K562 (cell line): ENCODE results near the gene ACTL10. TPM values are rescaled to one million over a fixed set of nuclear protein-coding genes. Genes with fewer than 3 reads are reported as not detected.

Source experiments
- ATAC-seq: fragments of 200-7000 bp; cut with Tn5 transposase; 3 replicates; pipeline ENCODE4 v1.9.1; 2020; ENCODE audit warnings: moderate library complexity
- BruUV-seq: library from RNA; stranded (reverse); fragments of 400-500 nt; replicated peaks from 2 replicates; lab custom pipeline; 2021; lab: Mats Ljungman, UMichigan
- CTCF ChIA-PET: fragments of 300-600 bp; formaldehyde crosslinking; extraction: SDS; loops from one replicate; lab custom pipeline; 2021; ENCODE audit warnings: low intra/inter-chr PET ratio; lab: Yijun Ruan, JAX
- POLR2A ChIA-PET: fragments of 300-600, 350-650 bp; sonication (Branson Sonifier 250); formaldehyde crosslinking; extraction: SDS; loops from one replicate; lab custom pipeline; 2021; ENCODE audit warnings: antibody characterized with exemption, inconsistent platforms; lab: Yijun Ruan, JAX
- DNase-seq, 4 experiments: peaks; one replicate each; pipeline versions ENCODE4 v3.0.0 to v3.0.0-alpha.2; 2011 to 2018; ENCODE audit warnings: low spot score in 3 of 4, mixed read lengths in 3 of 4; ENCODE audit errors: extremely low read depth in 1 of 4
- FAIRE-seq: peaks from 2 replicates; lab custom pipeline; 2011; peaks lifted over from hg19 to GRCh38; lab: Jason Lieb, UNC
- H2AFZ ChIP-seq: 2 replicates; pipeline ENCODE4 v1.6.0; 2011; ENCODE audit warnings: low read depth, low read length, control low read depth, inconsistent platforms
- H3K27ac ChIP-seq: fragments of 200-600 bp; 3 replicates; pipeline ENCODE4 v1.8.0; 2011; ENCODE audit warnings: low read depth, mild to moderate bottlenecking, control low read depth, inconsistent platforms, low read length, moderate library complexity, mixed read lengths; ENCODE audit errors: extremely low read depth
- H3K27me3 ChIP-seq, 2 experiments: fragments of 300-600 bp in 1 of 2; 2 replicates in 1 of 2; 3 replicates in 1 of 2; pipeline versions ENCODE4 v1.6.0 to v1.8.0; 2011; ENCODE audit warnings: inconsistent platforms in 2 of 2, low read length in 2 of 2, mild to moderate bottlenecking in 1 of 2, mixed read lengths in 1 of 2, moderate library complexity in 1 of 2; ENCODE audit not compliant: control insufficient read depth in 2 of 2, insufficient read depth in 2 of 2
- H3K36me3 ChIP-seq: fragments of 300-600 bp; 3 replicates; pipeline ENCODE4 v1.8.0; 2011; ENCODE audit warnings: mild to moderate bottlenecking, low read length, inconsistent platforms; ENCODE audit not compliant: control insufficient read depth, insufficient read depth
- H3K4me1 ChIP-seq, 2 experiments: fragments of 200-600 bp in 1 of 2; replicated peaks in 1 of 2; 2 replicates in 1 of 2; 3 replicates in 1 of 2; pipeline versions ENCODE4 v1.5.1 to v1.8.0; 2011; ENCODE audit warnings: inconsistent platforms in 2 of 2, low read length in 2 of 2, mild to moderate bottlenecking in 1 of 2, mixed read lengths in 1 of 2, moderate library complexity in 1 of 2; ENCODE audit not compliant: control insufficient read depth in 2 of 2, insufficient read depth in 2 of 2
- H3K4me2 ChIP-seq: 2 replicates; pipeline ENCODE4 v1.6.1; 2011; ENCODE audit warnings: low read length, control low read depth, inconsistent platforms, mixed read lengths; ENCODE audit not compliant: insufficient read depth
- H3K4me3 ChIP-seq: fragments of 200-600 bp; sonication (generic), shearing (Covaris generic); 2 replicates; pipeline ENCODE4 v1.5.1; 2016; ENCODE audit warnings: control low read depth, inconsistent platforms
- H3K79me2 ChIP-seq: fragments of 200-600 bp; 3 replicates; pipeline ENCODE4 v1.8.0; 2011; ENCODE audit warnings: low read length, inconsistent platforms; ENCODE audit not compliant: control insufficient read depth, insufficient read depth
- H3K9ac ChIP-seq, 2 experiments: 2 replicates each; pipeline versions ENCODE4 v1.6.0 to v1.6.1; 2011; ENCODE audit warnings: low read depth in 2 of 2, low read length in 2 of 2, control low read depth in 1 of 2, inconsistent platforms in 1 of 2, mild to moderate bottlenecking in 1 of 2, mixed read lengths in 1 of 2; ENCODE audit not compliant: insufficient read depth in 1 of 2
- H3K9me1 ChIP-seq: one replicate; pipeline ENCODE4 v1.6.0; 2011; ENCODE audit warnings: inconsistent platforms, mild to moderate bottlenecking, low read length, moderate library complexity; ENCODE audit not compliant: control insufficient read depth, insufficient read depth
- H3K9me3 ChIP-seq: replicated peaks from 2 replicates; pipeline ENCODE4 v1.5.1; 2011; ENCODE audit warnings: low read depth, low read length, inconsistent platforms; ENCODE audit not compliant: control insufficient read depth, insufficient read depth
- H4K20me1 ChIP-seq: replicated peaks from 2 replicates; pipeline ENCODE4 v1.6.1; 2011; ENCODE audit warnings: low read length, inconsistent platforms, mixed read lengths; ENCODE audit not compliant: control insufficient read depth, insufficient read depth
- ARNT ChIP-seq, 2 experiments: fragments of 450-650 bp; IDR thresholded peaks; 2 replicates each; pipeline ENCODE4 v1.6.1; 2016; ENCODE audit warnings: mild to moderate bottlenecking in 1 of 2
- CBFA2T2 ChIP-seq: fragments of 450-650 bp; conservative IDR thresholded peaks from 2 replicates; pipeline ENCODE4 v1.6.1; 2017; ENCODE audit warnings: mild to moderate bottlenecking
- DNMT1 ChIP-seq: fragments of 450-650 bp; IDR thresholded peaks from 2 replicates; pipeline ENCODE4 v1.6.1; 2016; ENCODE audit warnings: antibody characterized with exemption, mild to moderate bottlenecking
- E2F3 ChIP-seq: fragments of 250-450 bp; sonication (Bioruptor Pico); IDR thresholded peaks from 2 replicates; pipeline ENCODE4 v1.4.0; 2020; ENCODE audit warnings: mild to moderate bottlenecking
- E2F5 ChIP-seq: sonication (generic); formaldehyde crosslinking; IDR thresholded peaks from 2 replicates; pipeline ENCODE4 v1.8.0; 2022; ENCODE audit warnings: mild to moderate bottlenecking, missing genetic modification reagents
- HMGN3 ChIP-seq: IDR thresholded peaks from 2 replicates; pipeline ENCODE4 v1.6.1; 2011; ENCODE audit warnings: borderline replicate concordance, low read depth, mild to moderate bottlenecking, mixed read lengths, low read length; ENCODE audit not compliant: insufficient read length; ENCODE audit errors: extremely low read depth
- MEIS2 ChIP-seq: fragments of 450-650 bp; IDR thresholded peaks from 2 replicates; pipeline ENCODE4 v1.6.1; 2014; ENCODE audit warnings: mild to moderate bottlenecking; ENCODE audit not compliant: partially characterized antibody
- MTA2 ChIP-seq: fragments of 450-650 bp; IDR thresholded peaks from 2 replicates; pipeline ENCODE4 v1.6.1; 2016; ENCODE audit warnings: low read depth
- TEAD1 ChIP-seq, 2 experiments: fragments of 450-650 bp in 1 of 2; sonication (generic) in 1 of 2; formaldehyde crosslinking; IDR thresholded peaks; 2 replicates each; pipeline versions ENCODE4 v1.4.0 to v1.8.0; 2020 to 2022; ENCODE audit warnings: mild to moderate bottlenecking in 2 of 2, missing genetic modification reagents in 1 of 2
- THAP12 ChIP-seq: fragments of 250-450 bp; sonication (Bioruptor Pico); IDR thresholded peaks from 2 replicates; pipeline ENCODE4 v1.9.0; 2021; ENCODE audit warnings: mild to moderate bottlenecking, inconsistent platforms
- ZFP1 ChIP-seq: fragments of 450-650 bp; formaldehyde crosslinking; IDR thresholded peaks from 2 replicates; pipeline ENCODE4 v1.4.0; 2020; ENCODE audit warnings: mild to moderate bottlenecking, mixed read lengths
- ZFX ChIP-seq: sonication (generic); formaldehyde crosslinking; IDR thresholded peaks from 2 replicates; pipeline ENCODE4 v1.8.0; 2022; ENCODE audit warnings: mild to moderate bottlenecking, missing genetic modification reagents, moderate library complexity
- ZNF232 ChIP-seq: sonication (generic); formaldehyde crosslinking; IDR thresholded peaks from 2 replicates; pipeline ENCODE4 v1.8.0; 2022; ENCODE audit warnings: mild to moderate bottlenecking, missing genetic modification reagents
- ZNF511 ChIP-seq: sonication (generic); formaldehyde crosslinking; IDR thresholded peaks from 2 replicates; pipeline ENCODE4 v1.8.0; 2022; ENCODE audit warnings: mild to moderate bottlenecking, missing genetic modification reagents
- WGBS: fragments of 100-300 bp; shearing (Covaris generic); methylation state at CpG from one replicate; pipeline ENCODE4 v1.1.6; 2016; ENCODE audit warnings: low coverage, mixed read lengths; ENCODE audit not compliant: insufficient coverage; ENCODE audit errors: missing lambda C conversion rate; 5-methylcytosine and 5-hydroxymethylcytosine counted together
- in situ Hi-C: fragments of 300-500 bp; cut with MboI; formaldehyde crosslinking; loops from 4 replicates; pipeline ENCODE4 v1.15.0; 2018; ENCODE audit warnings: inconsistent platforms, mixed read lengths
- intact Hi-C: fragments of 100-400 bp; cut with micrococcal nuclease; formaldehyde crosslinking; loops from 2 replicates; pipeline ENCODE4 v1.14.2; 2022
- polyA plus RNA-seq, 8 experiments: library from polyadenylated mRNA; depleted of rRNA in 4 of 8; stranded (reverse) in 5 of 8; unstranded in 3 of 8; fragments of >200 nt; fragmentation: Nextera tagmentation in 2 of 8; fragmentation: Illumina TruSeq in 1 of 8; extraction: Ambion mirVana in 2 of 8; extraction: Trizol in 1 of 8; gene quantifications; 2 replicates each; pipeline versions ENCODE4 v1.2.1 to v1.2.3, GENCODE V29; 2011 to 2014; ENCODE audit warnings: inconsistent platforms in 1 of 8, missing spikeins in 1 of 8
- total RNA-seq, 7 experiments: library from RNA; depleted of rRNA in 6 of 7; stranded (reverse); fragments of >200 nt in 6 of 7; fragmentation: Illumina TruSeq in 2 of 7; extraction: Trizol in 2 of 7; gene quantifications; 2 replicates each; pipeline versions ENCODE4 v1.2.1 to v1.2.3, GENCODE V29; 2011 to 2021; ENCODE audit warnings: low replicate concordance in 1 of 7

The ACTL10 gene
- total and polyA plus RNA-seq, 9 of the 15 experiments (the other 6 are each of a cell fraction or from before 2014, with no cell fraction given): 0.07 to 0.14 TPM; not detected in 7

- Histone ChIP-seq H2AFZ (no peak overlapping the region), H3K27me3 (no peaks in the 10 kb centered on the region), H4K20me1 (no peaks in the 10 kb centered on the region), H3K4me1 (peaks cover 17 to 32% of the 10 kb centered on the region in 2 experiments), H3K27ac (no peak overlapping the region), H3K36me3 (peaks cover 18% of the 10 kb centered on the region; the same call in 1 of the 3 replicates), H3K4me2 (no peak overlapping the region), H3K9me1 (no peaks in the 10 kb centered on the region), H3K79me2 (no peaks in the 10 kb centered on the region), H3K9ac (peak overlapping the region in 1 of 2 experiments; percentile 68; a peak in 1 of 4 replicates), H3K9me3 (no peaks in the 10 kb centered on the region), H3K4me3 (no peak overlapping the region)
- BruUV-seq: no TSS peak
- ATAC-seq: no peak
- ChIA-PET CTCF (no interaction called here), POLR2A (interaction anchor here (0.6 to 0.8 kb wide), 2 partner anchors 10 to 85 kb away, joined by 3 to 4 read pairs; no protein-coding TSS in a partner anchor)
- FAIRE-seq: no peak
- intact Hi-C loops: no loop called here
- WGBS: 66% methylated on average over 10 of the region's 10 CpGs
- DNase-seq: no peak
- in situ Hi-C loops: no loop called here
- TF ChIP-seq E2F5 (CRISPR knock-in tag): no peak
- TF ChIP-seq ZNF232 (CRISPR knock-in tag): no peak
- TF ChIP-seq MTA2: no peak
- no peak for TF ChIP-seq TEAD1 (CRISPR knock-in tag; IDR thresholded peaks at IDR 0.05)
- no peak for TF ChIP-seq ARNT (IDR thresholded peaks at IDR 0.05)
- TF ChIP-seq CBFA2T2: no peak
- TF ChIP-seq ZFX: no peak
- no peak for TF ChIP-seq E2F3
- TF ChIP-seq ZFP1 (CRISPR knock-in tag): no peak
- no peak for TF ChIP-seq DNMT1
- no peak for TF ChIP-seq MEIS2
- TF ChIP-seq HMGN3: no peak
- TF ChIP-seq ZNF511: no peak
- no peak for TF ChIP-seq THAP12 (CRISPR knock-in tag)
Measured at GRCh38 chr20:33713865-33714367, 47.2 kb downstream of the ACTL10 start.
